Heart right ventricle (tissue), 16 donors: ENCODE data around the gene NKG7. TPM values are rescaled to one million over a fixed set of nuclear protein-coding genes. Genes with fewer than 3 reads are reported as not detected.

ENCODE experiments used
- ATAC-seq, 8 donors: fragments of 200-7000 bp; cut with Tn5 transposase; one replicate each; pipeline ENCODE4 v1.9.1; 2020; ENCODE audit warnings: mild to moderate bottlenecking in 8 of 8, moderate library complexity in 8 of 8, moderate number of reproducible peaks in 1 of 8
- DNase-seq, 2 donors: peaks; one replicate each; pipeline ENCODE4 v3.0.0-alpha.2; 2020
- H3K27ac ChIP-seq, 10 donors: fragments of 200-600 bp; sonication (generic) in 2 of 10; one replicate each; pipeline versions ENCODE4 v1.5.0 to v1.8.0; 2020 to 2022; ENCODE audit warnings: mild to moderate bottlenecking in 3 of 10
- H3K27me3 ChIP-seq, 7 donors: fragments of 200-600 bp; one replicate each; pipeline ENCODE4 v1.8.0; 2021 to 2022; ENCODE audit warnings: mild to moderate bottlenecking in 2 of 7
- H3K36me3 ChIP-seq, 9 donors: fragments of 200-600 bp; sonication (generic) in 1 of 9; one replicate each; pipeline versions ENCODE4 v1.5.0 to v1.8.0; 2020 to 2022; ENCODE audit warnings: mild to moderate bottlenecking in 2 of 9
- H3K4me1 ChIP-seq, 9 donors: fragments of 200-600 bp; sonication (generic) in 1 of 9; one replicate each; pipeline versions ENCODE4 v1.5.0 to v1.8.0; 2020 to 2022; ENCODE audit warnings: mild to moderate bottlenecking in 4 of 9
- H3K4me3 ChIP-seq, 10 donors: fragments of 200-600 bp; sonication (generic) in 2 of 10; one replicate each; pipeline versions ENCODE4 v1.5.0 to v1.8.0; 2020 to 2022; ENCODE audit warnings: mild to moderate bottlenecking in 7 of 10, moderate library complexity in 2 of 10
- H3K9me3 ChIP-seq, 11 donors: fragments of 200-600 bp in 10 of 11; sonication (generic) in 2 of 11; one replicate each; pipeline versions ENCODE4 v1.5.0 to v1.8.0; 2013 to 2022; ENCODE audit warnings: mild to moderate bottlenecking in 2 of 11, control low read depth in 1 of 11, moderate library complexity in 1 of 11
- CTCF ChIP-seq, 9 donors: fragments of 200-600 bp; sonication (generic) in 2 of 9; IDR thresholded peaks; one replicate each; pipeline versions ENCODE4 v1.5.0 to v1.8.0; 2021 to 2022; ENCODE audit warnings: antibody characterized with exemption in 9 of 9, mild to moderate bottlenecking in 5 of 9, moderate library complexity in 1 of 9
- WGBS, 2 donors: extraction: QIAGEN DNeasy Blood & Tissue Kit; methylation state at CpG; one replicate each; pipeline ENCODE4 v1.1.7; 2013; ENCODE audit warnings: inconsistent platforms in 1 of 2; 5-methylcytosine and 5-hydroxymethylcytosine counted together
- intact Hi-C, 10 donors: fragments of 100-400 bp; cut with DNase I; formaldehyde crosslinking; loops; one replicate each; pipeline versions ENCODE4 v1.11.1 to v1.14.2; 2022
- polyA plus RNA-seq, 2 donors: library from polyadenylated mRNA; stranded (reverse); fragments of 200-250 nt; gene quantifications; one replicate each; pipeline ENCODE4 v1.2.3, GENCODE V29; 2013
- total RNA-seq, 10 donors: library from RNA; stranded (reverse); fragmentation: NEBNext Ultra II Directional in 3 of 10; extraction: Animal tissue kit (Norgen Biotek cat#: 25700) in 3 of 10; gene quantifications; one replicate each; pipeline versions ENCODE4 v1.2.1 to v1.2.4, GENCODE V29; 2021 to 2023
- donor health status: Arrhythmogenic right ventricular cardiomyopathy.
- donor health status: ischemic (EF 13 %, LVEDD 7.1; RV severe dilation, severe dysfunction).
- donor health status: healthy with polysubstance abuse.
- donor health status: DM: no; HTN: yes; CAD: no.
- donor health status: DM: no; HTN: no; CAD: no.
- donor health status: ischemic (EF 25% LVEDD 6.9; RV normal size, moderate dysfunction).
- donor health status: ischemic (EF 25% LVEDD 5.7; RV mildly dilated, moderate dysfunction).
- donor health status: healthy.
- donor health status: DM: yes; HTN: yes; CAD: no.
- donor health status: Ischemic cardiomyopathy.
- donor health status: ischemic (EF 35%, LVEDD 5.7; RV mildly dilated, moderate dysfunction).
- donor health status: nonischemic (EF 11% LVEDD 7.7; RV severe dilation, severe dysfunction).
- donor health status: DM: yes; HTN: yes; CAD: no.
- donor health status: PGD.
- donor health status: ischemic (EF 29% LVEDD 5.4; RV normal size, mild dysfunction).
- donor health status: nonischemic (EF 23%, LVEDD 6.1; RV moderate dilation, normal function).

The NKG7 gene
- total and polyA plus RNA-seq, 12 donors, result 0.47 to 23.1 (median 2.4) TPM

GRCh38 chr19:51321799-51322198, 50.7 kb downstream of the NKG7 start:
- intact Hi-C loops, result no loop called here
- Histone ChIP-seq H3K27me3 (peaks cover 0 to 57% (median 38%) of the 10 kb centered on the region in 7 donors), H3K4me1 (peaks cover 0 to 2% (median 0%) of the 10 kb centered on the region in 9 donors), H3K9me3 (no peaks in the 10 kb centered on the region), H3K36me3 (no peaks in the 10 kb centered on the region), H3K27ac (no peak overlapping the region), H3K4me3 (no peak overlapping the region)
- WGBS, 2 donors, result 73 to 75% methylated on average over 14 of the region's 14 CpGs
- TF ChIP-seq CTCF (IDR thresholded peaks at IDR 0.05), result no peak
- no peak for ATAC-seq
- no peak for DNase-seq

Other genes with a start within 250 kb of the NKG7 start
- 1 to 10 TPM in 6 of 10 donors, under 1 TPM in 3, not detected in 1; 0.41 to 7.0 (median 1.1) TPM for gene SIGLEC9, start 247.7 kb downstream of the NKG7 start, total RNA-seq
- gene SIGLEC9, start 247.7 kb downstream of the NKG7 start, polyA plus RNA-seq, result 1 to 10 TPM; 1.0 to 1.8 TPM
- 1 to 10 TPM in 2 of 10 donors, under 1 TPM in 6, not detected in 2; 0.15 to 2.9 (median 0.56) TPM for gene SIGLEC7, start 230.4 kb downstream of the NKG7 start, total RNA-seq
- gene SIGLEC7, start 230.4 kb downstream of the NKG7 start, polyA plus RNA-seq, result 1 to 10 TPM; 1.2 to 1.3 TPM
- 10 to 100 TPM in 1 of 10 donors, 1 to 10 TPM in 6, under 1 TPM in 3; 0.51 to 16.6 (median 1.8) TPM for gene CD33, start 147.6 kb downstream of the NKG7 start, total RNA-seq
- 1 to 10 TPM; 2.1 to 5.0 TPM for gene CD33, start 147.6 kb downstream of the NKG7 start, polyA plus RNA-seq
- gene SIGLECL1, start 121.6 kb downstream of the NKG7 start, total RNA-seq, result not detected
- not detected for gene SIGLECL1, start 121.6 kb downstream of the NKG7 start, polyA plus RNA-seq
- gene IGLON5, start 61.0 kb downstream of the NKG7 start, total RNA-seq, result under 1 TPM in 1 of 10 donors, not detected in 9; 0.19 TPM
- under 1 TPM in 1 of 2 donors, not detected in 1; 0.14 TPM for gene IGLON5, start 61.0 kb downstream of the NKG7 start, polyA plus RNA-seq
- gene VSIG10L, start 30.5 kb downstream of the NKG7 start, total RNA-seq, result 1 to 10 TPM in 1 of 10 donors, under 1 TPM in 9; 0.33 to 1.3 (median 0.45) TPM
- gene VSIG10L, start 30.5 kb downstream of the NKG7 start, polyA plus RNA-seq, result 1 to 10 TPM; 1.6 TPM
- gene ETFB, start 6.3 kb downstream of the NKG7 start, total RNA-seq, result 100 to 1,000 TPM; 220 to 444 (median 318) TPM
- 100 to 1,000 TPM; 396 to 542 TPM for gene ETFB, start 6.3 kb downstream of the NKG7 start, polyA plus RNA-seq
- gene CLDND2, start 3.7 kb downstream of the NKG7 start, total RNA-seq, result 1 to 10 TPM in 9 of 10 donors, not detected in 1; 1.4 to 2.2 (median 1.6) TPM
- gene CLDND2, start 3.7 kb downstream of the NKG7 start, polyA plus RNA-seq, result 1 to 10 TPM in 1 of 2 donors, not detected in 1; 1.2 TPM
- gene LIM2, start 15.3 kb upstream of the NKG7 start, total RNA-seq, result not detected
- not detected for gene LIM2, start 15.3 kb upstream of the NKG7 start, polyA plus RNA-seq
- not detected for gene C19orf84, start 17.9 kb upstream of the NKG7 start, total RNA-seq
- not detected for gene C19orf84, start 17.9 kb upstream of the NKG7 start, polyA plus RNA-seq
- gene SIGLEC10, start 45.0 kb upstream of the NKG7 start, total RNA-seq, result 1 to 10 TPM in 3 of 10 donors, under 1 TPM in 7; 0.17 to 4.2 (median 0.82) TPM
- 1 to 10 TPM in 1 of 2 donors, under 1 TPM in 1; 0.22 to 1.8 TPM for gene SIGLEC10, start 45.0 kb upstream of the NKG7 start, polyA plus RNA-seq
- gene SIGLEC8, start 85.8 kb upstream of the NKG7 start, total RNA-seq, result under 1 TPM in 4 of 10 donors, not detected in 6; 0.13 to 0.95 (median 0.19) TPM
- gene SIGLEC8, start 85.8 kb upstream of the NKG7 start, polyA plus RNA-seq, result not detected
- gene CEACAM18, start 105.9 kb upstream of the NKG7 start, total RNA-seq, result not detected
- not detected for gene CEACAM18, start 105.9 kb upstream of the NKG7 start, polyA plus RNA-seq
- under 1 TPM in 1 of 10 donors, not detected in 9; 0.70 TPM for gene SIGLEC12, start 129.1 kb upstream of the NKG7 start, total RNA-seq
- gene SIGLEC12, start 129.1 kb upstream of the NKG7 start, polyA plus RNA-seq, result under 1 TPM in 1 of 2 donors, not detected in 1; 0.10 TPM
- gene SIGLEC6, start 159.0 kb upstream of the NKG7 start, total RNA-seq, result under 1 TPM in 7 of 10 donors, not detected in 3; 0.15 to 0.42 (median 0.21) TPM
- not detected for gene SIGLEC6, start 159.0 kb upstream of the NKG7 start, polyA plus RNA-seq
- gene ZNF175, start 198.6 kb upstream of the NKG7 start, total RNA-seq, result 1 to 10 TPM; 4.5 to 9.6 (median 8.3) TPM
- gene ZNF175, start 198.6 kb upstream of the NKG7 start, polyA plus RNA-seq, result 1 to 10 TPM; 1.6 to 3.4 TPM